Hepatocyte (in vitro differentiated cells): ENCODE data around the gene JUNB.

Source experiments
- EZH2phosphoT487 ChIP-seq: fragments of 200-600 bp; sonication (generic); IDR thresholded peaks from one replicate; pipeline ENCODE4 v1.6.1; 2018; ENCODE audit warnings: antibody characterized with exemption, mild to moderate bottlenecking, low read depth, moderate library complexity; ENCODE audit not compliant: unreplicated experiment, severe bottlenecking
- TF ChIP-seq, protein P1 (sequence below): fragments of 200-600 bp; sonication (generic); IDR thresholded peaks from 2 replicates; pipeline ENCODE4 v1.5.1; 2016; ENCODE audit warnings: antibody characterized with exemption, mild to moderate bottlenecking; ENCODE audit not compliant: poor library complexity

DNA sequence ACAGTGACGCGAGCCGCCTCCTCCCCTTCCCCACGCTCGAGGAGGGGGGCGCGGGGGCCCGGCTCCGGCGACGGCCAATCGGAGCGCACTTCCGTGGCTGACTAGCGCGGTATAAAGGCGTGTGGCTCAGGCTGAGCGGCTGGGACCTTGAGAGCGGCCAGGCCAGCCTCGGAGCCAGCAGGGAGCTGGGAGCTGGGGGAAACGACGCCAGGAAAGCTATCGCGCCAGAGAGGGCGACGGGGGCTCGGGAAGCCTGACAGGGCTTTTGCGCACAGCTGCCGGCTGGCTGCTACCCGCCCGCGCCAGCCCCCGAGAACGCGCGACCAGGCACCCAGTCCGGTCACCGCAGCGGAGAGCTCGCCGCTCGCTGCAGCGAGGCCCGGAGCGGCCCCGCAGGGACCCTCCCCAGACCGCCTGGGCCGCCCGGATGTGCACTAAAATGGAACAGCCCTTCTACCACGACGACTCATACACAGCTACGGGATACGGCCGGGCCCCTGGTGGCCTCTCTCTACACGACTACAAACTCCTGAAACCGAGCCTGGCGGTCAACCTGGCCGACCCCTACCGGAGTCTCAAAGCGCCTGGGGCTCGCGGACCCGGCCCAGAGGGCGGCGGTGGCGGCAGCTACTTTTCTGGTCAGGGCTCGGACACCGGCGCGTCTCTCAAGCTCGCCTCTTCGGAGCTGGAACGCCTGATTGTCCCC, at the start of gene JUNB:
- TF ChIP-seq, protein P1, sequence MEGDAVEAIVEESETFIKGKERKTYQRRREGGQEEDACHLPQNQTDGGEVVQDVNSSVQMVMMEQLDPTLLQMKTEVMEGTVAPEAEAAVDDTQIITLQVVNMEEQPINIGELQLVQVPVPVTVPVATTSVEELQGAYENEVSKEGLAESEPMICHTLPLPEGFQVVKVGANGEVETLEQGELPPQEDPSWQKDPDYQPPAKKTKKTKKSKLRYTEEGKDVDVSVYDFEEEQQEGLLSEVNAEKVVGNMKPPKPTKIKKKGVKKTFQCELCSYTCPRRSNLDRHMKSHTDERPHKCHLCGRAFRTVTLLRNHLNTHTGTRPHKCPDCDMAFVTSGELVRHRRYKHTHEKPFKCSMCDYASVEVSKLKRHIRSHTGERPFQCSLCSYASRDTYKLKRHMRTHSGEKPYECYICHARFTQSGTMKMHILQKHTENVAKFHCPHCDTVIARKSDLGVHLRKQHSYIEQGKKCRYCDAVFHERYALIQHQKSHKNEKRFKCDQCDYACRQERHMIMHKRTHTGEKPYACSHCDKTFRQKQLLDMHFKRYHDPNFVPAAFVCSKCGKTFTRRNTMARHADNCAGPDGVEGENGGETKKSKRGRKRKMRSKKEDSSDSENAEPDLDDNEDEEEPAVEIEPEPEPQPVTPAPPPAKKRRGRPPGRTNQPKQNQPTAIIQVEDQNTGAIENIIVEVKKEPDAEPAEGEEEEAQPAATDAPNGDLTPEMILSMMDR, result no peak
- TF ChIP-seq EZH2phosphoT487, result no peak
